NOMO-1 treated with DMSO at 0.1 percent for 48 hours (cell line): ENCODE measurements around the gene CAPZA2.
"Not testable (repeated sequence)": the region's sequence is repeated elsewhere in the genome, so short reads cannot be mapped to it uniquely, and the experiment has no call there.

Experiments
- DNase-seq: peaks from one replicate; lab custom pipeline; 2025; ENCODE audit not compliant: unreplicated experiment; lab: John Stamatoyannopoulos, UW

CAPZA2 gene

DNA sequence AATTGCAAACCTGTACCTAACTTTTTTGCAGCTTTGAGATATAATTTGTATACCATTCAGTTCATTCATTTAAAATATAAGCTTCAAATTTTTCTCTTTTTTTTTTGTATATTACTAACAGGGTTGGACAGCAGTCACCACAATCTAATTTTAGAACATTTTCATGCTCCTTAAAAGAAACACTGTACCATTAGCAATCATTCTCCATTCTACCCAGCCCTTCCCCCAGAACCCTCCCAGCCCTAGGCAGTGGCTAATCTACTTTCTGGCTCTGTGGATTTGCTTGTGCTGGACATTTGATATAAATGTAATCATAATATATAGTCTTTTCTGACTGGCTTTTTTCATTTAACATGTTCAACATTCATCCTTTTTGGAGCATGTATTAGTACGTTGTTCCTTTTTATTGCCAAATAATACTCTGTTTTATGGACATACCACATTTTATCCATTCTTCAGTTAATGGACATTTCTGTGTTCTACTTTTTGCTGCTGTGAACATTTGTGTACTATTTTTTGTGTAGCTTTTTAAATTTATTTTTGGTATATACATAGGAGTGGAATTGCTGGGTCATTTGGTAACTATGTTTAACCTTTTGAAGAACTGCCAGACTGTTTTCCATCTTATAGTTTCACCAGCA is 50.0 kb downstream of the CAPZA2 start:
- no peak for DNase-seq

DNA sequence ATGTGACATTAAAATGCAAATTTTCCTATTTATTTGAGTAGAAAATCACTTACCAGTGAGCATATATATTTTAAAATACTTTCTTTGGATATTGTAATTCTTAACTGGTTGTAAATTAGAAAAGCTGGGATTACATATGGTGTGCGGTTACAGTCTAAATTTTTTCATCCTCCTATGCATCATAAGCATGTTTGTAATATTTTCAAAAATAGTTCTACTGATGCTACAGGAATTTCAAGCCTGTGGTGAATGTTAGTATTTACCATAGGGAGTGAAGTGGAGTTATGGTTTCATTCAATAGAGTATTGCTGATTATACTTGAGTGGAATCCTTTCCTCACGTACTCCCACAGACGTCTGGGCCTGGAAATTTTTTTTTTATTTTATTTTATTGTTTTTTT is 56.3 kb downstream of the CAPZA2 start:
- DNase-seq, result no peak

DNA sequence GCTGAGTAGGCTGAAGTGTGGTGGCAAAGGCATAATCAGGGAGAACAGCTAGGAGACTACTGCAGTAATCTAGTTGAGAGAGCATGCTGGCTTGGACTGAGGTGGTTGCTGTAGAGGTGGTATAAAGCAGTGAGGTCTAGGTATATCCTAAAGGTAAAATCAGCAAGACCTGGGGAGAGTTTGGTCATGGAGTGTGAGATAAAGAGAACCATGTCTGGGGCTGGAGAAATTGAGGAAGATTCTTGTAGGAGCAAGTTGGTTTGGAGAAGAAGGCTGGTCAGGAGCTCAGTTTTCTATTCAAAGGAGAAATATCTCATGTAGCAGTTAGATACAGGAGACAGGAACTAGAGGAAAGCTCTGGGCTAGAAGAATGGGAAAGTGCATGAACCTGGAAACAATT is 58.0 kb downstream of the CAPZA2 start:
- no peak for DNase-seq

DNA sequence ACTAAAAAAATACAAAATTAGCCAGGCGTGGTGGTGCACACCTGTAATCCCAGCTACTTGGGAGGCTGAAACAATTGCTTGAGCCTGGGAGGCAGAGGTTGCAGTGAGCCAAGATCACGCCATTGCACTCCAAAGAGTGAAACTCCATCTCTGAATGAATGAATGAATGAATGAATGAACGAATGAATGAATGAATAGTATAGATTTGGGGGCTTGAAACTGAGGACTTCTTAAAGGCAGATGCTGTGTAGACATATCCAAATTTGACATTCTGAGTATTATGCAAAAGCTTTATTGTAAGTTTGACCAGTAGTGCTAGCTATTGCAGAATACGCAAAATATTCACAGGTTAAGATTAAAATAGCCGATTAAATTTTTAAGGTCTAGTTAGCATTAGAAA is 60.2 kb downstream of the CAPZA2 start:
- DNase-seq, result no peak

DNA sequence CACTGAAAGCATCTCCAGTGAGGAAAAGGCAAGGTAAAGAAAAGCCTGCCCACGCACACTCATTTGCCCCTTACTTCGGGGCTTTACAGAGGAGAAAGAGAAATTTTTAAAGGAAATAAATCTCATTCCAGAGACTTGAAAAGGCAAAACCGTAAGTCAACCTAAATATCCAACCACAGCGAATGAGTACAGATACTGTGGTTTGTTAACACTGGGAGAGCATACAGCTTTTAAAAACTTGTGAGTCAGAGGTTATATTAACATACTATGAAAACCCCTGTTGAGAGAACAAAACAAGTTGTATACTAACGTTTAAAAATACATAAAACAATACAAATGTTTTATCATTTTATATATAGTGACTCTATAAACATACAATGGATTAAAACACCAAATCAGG is 62.4 kb downstream of the CAPZA2 start:
- no peak for DNase-seq

DNA sequence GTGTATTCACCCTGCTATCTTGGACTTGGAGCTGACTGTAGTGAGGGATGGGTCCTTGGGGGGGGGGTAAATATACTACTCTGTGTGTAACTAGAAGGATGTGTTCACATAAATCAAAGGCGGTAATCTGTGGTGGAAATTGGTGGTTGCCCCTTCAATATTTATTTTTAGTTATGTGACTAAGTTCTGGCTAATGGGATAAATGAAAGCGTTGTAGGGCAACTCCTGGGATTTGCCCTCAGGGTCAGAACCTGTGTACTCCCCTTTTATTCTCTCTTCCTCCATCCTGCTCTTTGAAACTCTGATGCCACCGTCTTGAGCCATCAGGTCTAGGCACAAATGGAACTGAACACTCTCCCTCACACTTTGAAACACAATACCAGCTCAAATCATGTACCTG is 66.6 kb downstream of the CAPZA2 start:
- DNase-seq, result no peak

DNA sequence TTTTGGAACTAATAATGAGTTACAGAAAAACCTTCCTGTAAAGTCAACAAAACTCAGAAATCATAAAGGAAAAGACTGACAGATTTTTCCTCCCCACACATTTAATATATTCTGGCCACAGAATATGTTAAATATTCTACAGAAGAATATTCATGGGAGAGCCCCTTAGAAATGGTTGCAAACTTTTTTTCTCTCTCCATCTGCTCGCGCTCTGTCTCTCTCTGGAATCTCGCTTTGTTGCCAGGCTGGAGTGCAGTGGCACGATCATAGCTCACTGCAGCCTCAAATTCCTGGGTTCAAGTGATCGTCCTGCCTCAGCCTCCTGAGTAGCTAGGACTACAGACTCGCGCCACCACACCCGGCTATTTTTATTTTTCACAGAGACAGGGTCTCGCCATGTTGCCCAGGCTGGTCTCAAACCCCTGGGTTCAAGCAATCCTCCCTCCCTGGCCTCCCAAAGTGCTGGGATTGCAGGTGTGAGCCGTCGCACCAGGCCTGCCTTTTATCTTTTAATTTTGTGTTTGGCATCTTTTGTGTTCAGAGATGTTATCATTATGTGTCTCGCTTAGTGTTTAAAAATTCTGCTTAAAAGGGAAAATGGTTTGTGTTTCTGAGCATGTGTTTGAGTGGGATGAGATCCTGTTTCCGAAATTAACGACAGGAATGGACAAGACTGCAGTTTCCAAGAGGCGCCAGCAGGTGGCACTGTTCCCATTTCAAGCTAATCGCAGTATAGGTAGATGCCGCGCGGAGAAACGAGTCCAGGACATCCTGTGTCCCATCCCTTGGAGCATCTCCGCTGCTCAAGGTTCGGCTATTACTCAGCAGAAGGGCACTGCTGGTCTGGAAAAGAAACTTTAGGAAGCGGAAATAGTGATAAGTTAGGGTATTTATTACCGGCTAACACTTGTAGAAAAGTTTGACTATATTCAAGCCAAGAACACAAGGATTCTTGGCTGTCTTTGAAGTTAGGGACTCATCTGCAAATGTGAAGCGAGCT is 67.8 kb downstream of the CAPZA2 start:
- DNase-seq, result peak; percentile 16

DNA sequence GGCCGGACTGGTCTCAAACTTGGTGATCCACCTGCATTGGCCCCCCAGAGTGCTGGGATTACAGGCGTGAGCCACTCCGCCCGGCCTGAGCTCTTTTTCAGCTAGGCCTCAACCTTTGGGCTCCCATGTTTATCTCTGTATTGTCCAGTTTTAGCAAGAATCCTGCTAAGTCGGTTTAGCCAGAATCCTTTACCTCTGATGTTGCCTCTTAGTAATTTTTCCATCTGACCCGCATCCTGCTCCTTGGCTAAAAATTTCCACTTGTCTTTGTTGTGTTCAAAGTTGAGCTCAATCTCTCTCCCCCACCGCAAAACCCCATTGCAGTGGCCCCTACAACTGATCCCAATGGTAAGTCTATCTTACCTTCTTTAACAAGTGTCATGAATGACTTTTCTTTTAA is 70.2 kb downstream of the CAPZA2 start:
- DNase-seq, result no peak

DNA sequence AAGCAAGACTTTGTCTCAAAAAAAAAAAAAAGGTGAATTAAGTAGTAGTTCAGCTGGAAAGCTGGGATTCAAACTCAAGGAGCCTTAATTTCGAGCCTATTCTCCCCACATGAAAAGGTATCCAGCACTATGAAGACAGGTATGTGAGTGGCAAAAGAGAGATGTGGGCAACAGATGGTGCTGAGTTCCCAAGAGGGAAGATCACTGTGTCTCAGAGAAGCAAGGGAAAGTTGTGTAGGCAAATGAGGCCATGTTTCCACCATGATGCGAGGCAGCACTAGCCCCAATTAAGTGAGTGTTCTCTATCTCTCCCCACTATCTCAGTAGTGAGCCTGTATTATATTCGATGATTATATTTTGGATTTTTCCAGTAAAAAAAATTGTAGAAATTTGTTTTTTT is 71.1 kb downstream of the CAPZA2 start:
- no peak for DNase-seq

DNA sequence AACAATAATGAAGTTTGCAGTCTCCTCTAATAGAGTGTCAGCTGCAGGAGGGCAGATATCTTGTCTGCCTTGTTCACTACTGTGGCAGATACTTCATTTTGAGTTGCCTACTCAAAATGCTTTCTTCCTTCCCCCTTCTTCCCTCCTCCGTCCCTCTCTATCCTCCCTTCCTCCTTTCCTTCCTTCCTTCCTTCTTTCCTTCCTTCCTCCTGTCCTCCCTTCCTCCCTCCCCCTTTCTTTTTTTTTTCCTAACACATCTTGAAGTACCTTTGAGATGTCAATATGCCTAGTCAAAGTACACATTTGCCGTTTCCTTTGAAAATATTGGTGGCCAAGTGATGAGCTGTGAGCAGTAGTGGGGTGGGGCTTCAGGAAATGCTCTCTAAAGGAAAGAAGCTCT is 72.2 kb downstream of the CAPZA2 start:
- no peak for DNase-seq

DNA sequence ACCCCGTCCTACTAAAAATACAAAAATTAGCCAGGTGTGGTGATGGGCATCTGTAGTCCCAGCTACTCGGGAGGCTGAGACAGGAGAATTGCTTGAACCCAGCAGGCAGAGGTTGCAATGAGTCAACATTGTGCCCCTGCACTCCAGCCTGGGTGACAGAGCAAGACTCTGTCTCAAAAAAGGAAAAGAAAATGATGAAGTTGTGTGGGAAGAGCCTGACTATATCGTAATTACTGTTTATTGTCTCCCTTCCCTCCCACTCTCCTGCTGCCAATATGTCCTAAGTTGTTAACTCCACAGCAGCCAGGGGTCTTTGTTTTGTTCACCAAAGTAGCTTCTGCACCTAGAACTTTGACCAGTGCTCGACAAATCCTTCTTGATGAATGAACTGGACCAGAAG is 74.5 kb downstream of the CAPZA2 start:
- not testable (repeated sequence) for DNase-seq

DNA sequence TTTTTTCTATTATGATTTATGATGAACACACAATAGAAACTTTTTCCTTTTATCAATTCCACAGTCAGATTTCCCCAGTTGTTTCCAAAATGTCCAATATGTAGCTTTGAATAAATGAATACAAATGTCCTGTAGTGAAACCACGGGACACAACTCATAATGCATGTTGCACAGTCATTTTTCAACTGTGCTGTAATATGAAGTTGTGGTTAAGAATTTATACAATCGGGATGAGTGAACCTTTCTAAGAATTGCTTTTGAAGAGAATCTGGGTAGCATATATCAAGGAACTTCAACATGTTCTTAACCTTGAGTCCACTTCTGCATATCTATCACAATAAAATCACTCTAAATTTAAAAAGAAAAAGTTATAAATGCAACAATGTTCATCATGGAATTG is 76.3 kb downstream of the CAPZA2 start:
- no peak for DNase-seq

DNA sequence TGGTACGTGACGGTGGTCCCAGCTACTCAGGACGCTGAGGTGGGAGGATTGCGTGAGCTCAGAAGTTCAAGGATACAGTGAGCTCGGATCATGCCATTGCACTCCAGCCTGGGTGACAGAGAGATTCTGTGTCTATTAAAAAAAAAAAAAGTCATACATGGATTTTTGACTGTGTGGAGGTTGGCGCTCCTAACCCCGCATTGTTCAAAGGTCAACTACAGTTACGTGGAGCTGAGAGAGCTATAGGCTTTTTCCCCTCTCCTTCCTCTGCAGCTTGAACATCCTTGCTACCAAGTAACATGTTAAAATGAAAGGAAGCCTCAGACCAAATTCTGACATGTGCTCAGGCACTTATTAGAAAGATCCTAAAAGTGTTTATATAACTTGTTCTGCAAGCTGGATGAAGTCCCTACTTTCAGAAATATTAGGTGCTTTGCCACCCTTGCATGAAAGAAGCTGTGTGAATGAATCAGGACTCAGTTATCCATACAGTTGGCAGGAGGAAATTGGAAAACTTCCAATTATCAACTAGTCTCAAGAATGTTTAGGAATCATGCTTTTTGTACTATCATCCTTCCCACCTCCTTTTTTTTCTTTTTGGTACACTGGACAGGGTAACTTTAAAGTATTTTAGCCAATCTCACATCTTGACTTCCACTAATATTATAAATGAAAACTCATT is 78.4 kb downstream of the CAPZA2 start:
- DNase-seq, result no peak

DNA sequence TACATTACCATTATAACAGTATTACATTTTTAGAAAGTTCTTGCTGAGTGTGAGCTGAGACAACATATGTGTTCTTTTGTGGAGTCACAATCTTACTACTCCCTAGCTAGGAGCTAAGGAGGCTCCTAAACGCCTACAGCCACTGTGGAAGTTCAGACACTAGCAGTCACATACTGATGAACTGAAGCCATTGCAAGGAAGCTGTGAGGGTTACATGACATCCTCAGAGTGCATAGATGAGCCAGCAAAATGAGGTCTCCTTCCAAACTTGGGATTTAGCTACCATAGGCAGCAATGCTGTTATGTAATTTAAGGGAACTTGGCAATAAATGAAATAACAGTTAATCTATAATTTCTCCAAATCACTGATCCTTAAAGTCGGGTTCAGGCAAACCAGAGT is 80.1 kb downstream of the CAPZA2 start:
- DNase-seq, result no peak

DNA sequence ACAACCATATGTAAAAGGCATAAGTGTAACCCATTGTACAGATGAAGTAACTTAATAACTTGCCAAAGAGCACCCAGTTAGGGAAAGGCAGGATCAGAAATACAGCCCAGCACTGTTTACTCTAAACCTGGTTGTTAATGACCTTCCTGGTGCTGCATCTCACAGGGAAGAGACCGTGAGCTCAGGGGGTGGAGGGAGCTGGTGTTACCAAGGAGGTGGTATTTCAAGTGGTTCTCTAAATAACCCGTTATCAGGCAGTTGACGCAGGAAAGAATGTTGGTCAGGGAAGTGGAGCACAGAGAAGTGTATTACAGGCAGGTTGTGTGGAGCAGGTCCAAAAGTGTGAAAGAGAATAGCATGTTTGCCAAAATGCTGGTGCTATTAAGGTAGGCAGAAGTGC is 86.5 kb downstream of the CAPZA2 start:
- DNase-seq, result no peak

DNA sequence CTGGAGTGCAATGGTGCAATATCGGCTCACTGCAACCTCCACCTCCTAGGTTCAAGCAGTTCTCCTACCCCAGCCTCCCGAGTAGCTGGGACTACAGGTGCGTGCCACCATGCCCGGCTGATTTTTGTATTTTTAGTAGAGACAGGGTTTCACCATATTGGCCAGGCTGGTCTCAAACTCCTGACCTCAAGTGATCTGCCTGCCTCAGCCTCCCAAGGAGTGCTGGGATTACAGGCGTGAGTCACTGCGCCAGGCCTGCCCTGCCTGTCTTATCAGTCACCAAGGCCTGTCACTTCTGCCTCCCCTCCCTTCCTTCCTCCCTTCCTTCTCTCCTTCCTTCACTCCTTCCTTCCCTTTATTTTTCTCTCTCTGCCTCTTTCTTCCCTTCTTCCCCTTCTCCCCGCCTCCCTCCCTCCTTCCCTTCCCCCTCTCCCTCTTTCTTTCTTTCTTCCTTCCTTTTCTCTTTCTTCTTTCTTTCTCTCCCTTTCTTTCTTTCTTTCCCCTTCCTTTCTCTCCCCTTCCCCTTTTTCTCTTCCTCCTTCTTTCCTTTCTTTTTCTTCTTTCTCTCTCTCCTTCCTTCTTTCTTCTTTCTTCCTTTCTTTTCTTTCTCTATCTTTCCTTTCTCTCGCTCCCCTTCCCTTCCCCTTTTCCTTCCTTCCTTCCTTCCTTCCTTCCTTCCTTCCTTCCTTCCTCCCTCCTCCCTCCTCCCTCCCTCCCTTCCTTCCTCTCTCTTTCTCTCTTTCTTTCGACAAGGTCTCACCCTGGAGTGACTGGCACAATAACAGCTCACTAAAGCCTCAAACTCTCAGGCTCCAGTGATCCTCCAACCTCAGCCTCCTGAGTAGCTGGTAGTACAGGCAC is 87.8 kb downstream of the CAPZA2 start:
- DNase-seq, result no peak

DNA sequence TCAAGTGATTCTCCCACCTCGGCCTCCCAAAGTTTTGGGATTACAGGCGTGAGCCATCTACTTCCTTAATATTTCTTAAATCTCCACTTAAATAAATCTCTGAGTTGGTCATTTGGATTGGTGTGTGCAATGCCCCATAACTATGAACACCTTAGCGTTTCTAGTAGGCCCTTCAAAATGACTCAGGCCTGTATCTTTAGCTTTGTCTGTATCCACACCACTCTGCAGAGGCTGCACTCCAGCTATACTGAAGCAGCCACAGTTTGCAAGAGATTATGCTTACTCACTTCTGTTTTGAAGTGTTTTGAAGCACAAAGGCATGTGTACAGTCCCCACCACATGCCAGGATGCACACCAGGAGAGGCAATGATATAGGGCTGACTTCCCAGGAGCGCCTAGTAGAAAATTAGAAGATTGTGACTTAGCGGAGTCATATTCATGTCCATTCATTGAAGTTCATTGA is 88.5 kb downstream of the CAPZA2 start:
- no peak for DNase-seq

DNA sequence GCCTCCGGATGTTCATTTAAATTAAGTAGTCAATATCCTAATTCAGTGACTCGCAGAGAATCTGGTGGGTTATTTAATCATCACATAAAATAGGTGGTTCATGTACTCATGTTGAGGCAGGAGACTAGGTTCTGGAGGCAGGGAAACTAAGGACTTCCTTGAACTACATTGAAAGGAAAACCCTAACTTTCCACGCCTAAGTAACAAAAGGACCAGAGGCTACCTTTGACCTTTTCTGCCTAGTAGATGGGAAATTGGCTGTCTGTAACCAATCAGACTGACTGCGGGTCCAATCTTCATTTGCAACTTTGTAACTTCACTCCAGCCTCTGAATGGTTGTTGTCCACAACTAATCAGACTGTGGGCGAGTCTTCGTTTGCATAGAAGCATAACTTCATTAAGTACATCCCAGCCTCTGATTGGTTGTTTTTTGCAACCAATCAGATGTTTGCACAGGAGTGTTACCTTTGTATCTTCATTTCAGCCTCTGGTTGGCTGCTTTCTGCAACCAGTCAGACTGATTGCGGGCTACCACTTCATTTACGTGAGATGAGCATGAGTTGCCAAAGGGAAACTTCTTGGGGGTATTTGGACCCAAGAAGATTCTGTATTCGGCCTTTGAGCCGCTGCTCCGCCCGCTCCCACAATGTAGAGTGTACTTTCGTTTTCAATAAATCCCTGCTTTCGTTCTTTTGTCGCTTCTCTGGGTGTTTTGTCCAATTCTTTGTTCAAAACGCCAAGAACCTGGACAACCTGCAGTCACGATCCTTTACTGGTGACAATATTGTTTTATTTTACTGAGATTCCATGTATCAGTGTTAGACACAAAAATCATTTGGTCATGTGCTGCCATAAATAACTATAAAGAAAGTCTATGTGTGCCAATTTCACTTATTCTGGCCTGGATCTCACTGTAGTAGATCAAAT is 89.2 kb downstream of the CAPZA2 start:
- no peak for DNase-seq

DNA sequence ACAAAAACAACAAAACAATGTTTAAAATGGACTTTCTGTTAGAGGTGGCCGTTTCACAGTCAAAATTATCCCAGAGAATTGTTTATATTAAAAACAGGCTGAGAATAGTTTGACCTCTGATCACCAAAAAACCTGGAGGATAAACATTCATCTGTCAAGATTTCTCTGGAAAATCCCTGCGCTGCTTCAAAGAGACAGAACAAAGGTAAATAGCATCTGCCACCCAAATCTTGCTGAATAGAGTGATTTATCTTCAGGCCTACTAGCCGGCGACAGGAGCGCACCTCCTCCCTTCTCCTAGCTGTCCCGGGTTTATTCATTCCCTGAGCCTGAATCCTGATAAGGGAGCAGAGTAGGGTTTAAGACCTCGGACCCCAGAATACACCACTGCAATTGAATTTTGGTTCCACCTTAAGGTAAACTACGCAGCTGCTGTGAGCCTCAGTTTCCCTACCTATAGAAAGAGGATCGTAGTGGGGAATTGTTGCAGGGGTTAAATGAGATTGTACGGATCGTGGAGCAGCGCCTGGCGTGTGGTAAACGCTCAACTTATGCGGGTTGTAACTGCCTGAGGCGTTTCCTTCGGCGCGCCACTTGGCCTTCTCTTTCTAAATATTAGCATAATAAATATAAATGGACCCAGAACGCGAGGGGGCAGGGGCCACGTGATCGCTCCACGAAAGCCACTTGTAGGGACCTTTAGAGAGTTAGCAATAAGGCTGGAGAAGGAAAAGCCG is 90.4 kb downstream of the CAPZA2 start:
- DNase-seq, result peak; percentile 31
